Activated T-cell treated with anti-CD3 and anti-CD28 coated beads for 48 hours (primary cell): Measurements from ENCODE around the gene ERI3.

Source experiments
- DNase-seq: peaks from one replicate; pipeline ENCODE4 v3.0.0-alpha.2; 2020; ENCODE audit warnings: low read depth

ERI3 gene

DNA sequence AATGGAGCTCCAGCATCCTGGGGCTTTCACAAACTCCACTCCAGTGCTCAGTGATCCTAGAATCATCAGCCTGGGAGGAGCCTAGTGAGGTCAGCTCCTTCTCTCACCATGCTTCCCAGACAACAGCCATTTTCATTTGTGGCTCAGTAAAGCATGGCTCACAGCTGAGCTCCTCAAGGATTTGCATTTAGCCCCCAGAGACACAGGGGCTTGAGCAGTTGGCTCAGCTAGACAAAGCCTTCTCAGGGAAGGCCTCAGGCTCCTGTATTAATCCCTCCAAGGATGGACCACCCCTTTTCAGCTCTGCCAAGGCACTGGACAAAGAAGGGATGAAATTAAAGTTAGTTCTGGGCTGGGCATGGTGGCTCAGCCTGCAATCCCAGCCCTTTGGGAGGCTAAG lies 39.5 kb downstream of the ERI3 start:
- no peak for DNase-seq

DNA sequence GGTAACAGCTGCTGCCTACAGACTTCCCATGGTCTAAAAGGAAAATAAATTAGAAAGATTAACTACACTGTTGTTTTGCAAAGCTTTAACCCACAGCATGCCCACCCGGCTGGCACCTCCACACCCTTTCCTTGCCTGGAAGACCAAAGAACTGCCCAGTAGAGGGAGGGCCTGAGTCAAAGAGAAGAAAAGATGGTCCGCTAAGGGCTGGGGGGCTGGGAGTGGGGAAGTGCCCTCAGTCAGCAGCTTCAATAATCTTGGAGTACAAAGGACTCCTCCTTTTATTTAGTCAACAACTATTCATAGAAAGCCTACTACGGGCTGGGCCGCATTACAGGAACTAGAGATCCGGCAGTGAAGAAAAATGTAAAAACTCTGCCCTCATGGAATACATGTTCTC lies 40.6 kb downstream of the ERI3 start:
- no peak for DNase-seq

DNA sequence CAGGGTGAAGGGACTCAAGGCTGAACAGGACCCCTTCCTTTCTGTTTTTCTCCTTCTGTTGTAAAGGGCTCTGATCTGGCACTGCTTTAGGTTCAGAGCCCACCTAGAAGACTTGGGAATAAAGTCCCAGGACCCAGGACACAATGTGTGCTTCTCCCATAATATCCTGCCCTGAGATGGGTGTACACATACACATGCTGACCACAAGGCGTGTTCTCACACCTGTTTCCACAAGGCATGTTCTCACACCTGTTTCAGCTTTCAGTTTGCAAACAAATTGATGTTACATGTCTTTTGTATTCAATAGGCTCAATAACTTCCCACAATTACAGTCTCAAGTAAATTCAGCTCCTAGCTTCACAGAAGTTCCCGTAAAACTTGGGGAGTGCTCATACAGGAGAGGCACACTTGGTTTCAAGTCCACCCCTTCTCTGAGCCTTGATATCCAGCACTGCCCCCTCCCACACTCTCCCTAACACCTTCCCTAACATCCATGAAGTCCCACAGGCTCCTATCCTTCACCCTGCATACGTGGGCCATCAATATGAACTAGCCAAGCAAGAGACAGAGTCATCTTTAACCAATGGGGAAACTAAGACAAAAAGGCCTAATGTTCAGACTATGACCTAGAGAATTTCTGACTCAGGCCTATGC lies 41.7 kb downstream of the ERI3 start:
- DNase-seq, result no peak

DNA sequence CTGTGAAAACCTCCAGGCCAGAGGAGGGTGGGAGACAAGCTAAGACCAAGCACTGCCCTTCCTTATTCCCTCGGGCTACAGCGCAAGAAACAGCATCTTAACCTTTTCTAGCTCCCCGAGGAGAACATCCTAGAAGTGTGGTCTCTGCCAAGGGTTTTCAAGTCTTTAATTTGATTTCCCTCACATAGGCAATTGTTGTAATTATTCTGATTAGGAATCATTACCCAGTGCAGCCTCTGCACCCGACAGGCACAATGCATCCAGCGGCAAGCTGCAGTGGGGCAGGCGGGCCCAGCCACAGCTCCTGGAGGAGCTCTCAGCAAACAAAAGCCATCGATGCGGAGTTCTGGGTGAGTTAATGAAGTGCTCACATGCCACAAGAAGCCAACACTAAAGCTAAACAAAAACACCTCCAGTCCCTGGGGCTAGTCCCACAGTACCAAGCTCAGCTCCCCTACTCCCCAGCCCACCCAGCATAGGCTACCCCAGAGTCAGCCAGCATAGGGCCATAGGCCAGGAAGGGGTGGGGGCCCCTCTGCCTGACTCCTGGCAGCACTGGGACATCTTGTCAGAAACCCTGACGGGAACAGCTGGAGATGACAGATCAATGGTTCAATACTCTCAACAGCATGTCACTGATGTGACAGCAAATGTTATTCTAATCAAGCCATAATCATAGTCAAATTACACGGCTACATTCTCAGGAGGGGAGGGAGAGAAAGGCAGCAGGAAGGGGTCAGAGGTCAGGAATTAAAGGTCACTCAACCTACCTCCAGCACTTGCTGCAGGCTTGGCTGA lies 42.5 kb downstream of the ERI3 start:
- DNase-seq, result no peak

DNA sequence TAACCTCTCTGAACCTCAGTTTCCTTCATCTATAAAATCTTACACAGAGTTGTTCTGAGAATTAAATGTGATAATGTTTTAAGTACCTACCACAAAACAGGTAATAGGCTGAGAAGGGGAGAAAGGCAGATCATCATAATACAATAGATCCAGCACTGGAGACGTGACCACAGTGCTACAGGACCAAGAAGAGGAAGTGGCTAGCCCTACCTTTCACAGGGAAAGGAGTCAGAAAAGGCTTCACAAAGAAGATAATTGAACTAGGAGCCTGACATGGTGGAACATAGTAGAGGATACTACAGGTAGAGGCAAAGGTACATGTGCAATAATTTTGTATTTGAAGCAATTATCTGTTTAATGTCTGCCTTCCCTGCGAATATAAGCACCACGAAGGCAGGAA lies 45.1 kb downstream of the ERI3 start:
- DNase-seq, result no peak

DNA sequence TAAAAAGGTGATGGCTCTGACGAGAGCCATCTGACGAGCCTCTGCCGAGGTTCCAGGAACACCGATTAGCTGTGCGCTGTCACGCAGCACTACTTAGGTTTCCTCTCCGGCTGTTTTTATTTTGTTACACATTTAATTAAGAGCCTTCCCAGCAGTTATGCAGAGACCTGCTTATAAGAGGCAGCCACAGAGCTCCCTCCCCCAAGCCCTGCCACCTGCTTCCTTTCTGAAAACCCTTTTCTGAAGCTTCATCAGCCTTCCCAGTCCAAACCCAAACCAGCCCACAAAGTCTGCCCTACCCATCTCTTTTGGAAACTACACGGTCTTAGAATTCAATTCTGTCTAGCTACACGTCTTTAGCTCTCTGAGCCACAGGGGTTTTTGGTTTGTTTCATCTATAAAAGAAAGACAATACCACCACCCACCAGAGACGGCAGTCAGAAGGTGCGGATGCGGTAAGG lies 49.1 kb downstream of the ERI3 start:
- no peak for DNase-seq

DNA sequence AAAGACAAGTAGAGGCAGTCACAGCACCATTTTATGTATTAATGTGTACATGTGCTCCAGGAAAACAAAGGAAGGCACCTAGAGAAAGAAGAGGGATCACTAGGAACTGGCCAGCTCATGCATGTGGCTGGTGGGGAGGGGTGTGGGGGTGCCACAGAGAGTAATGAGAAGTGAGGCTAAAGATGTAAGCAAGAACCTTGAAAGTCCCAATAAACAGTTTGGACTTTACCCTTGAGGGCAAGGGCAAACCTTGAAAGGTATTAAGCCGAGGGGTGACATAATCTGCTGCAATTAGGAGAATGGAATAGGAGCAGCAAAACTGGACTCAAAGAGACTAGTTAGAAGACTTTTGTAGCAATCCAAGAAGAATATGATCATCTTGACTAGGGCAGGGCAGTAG lies 51.5 kb downstream of the ERI3 start:
- no peak for DNase-seq

DNA sequence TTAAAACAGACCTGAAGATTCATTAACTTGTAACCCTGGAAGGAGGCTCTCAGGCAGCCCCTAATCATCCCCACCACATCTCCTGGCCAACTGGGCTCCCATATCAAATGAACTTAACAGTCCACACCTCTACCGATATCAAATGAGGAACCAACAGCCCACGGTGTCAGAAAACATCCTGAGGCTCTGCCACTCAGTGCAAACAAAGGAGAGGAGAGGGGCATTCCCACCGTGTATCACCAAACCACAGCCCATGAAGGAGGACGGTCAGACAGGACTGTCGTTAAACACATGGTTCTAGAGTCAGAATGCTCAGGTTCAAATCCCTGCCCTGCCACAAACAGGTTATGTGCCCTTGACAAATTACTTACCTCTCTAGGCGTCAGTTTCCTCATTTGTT lies 52.5 kb downstream of the ERI3 start:
- DNase-seq, result no peak

DNA sequence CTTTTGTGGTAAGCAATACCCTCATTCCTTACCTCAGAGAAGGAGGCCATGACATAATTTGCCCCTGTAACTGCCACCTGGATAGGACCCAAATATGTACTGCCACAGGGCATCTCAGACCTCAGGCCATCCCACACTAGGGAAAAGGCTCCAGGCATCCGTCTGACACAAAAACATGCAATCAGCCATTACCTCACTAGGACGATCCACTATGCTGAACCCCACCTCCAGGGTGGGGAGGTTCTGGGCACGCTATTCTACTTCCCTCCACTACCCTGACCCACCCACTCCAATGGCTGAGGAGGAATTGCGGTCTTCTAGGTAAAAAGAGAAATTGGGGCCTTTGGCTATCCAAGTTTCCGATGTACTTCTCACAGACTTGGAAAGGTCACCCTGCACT lies 53.6 kb downstream of the ERI3 start:
- DNase-seq, result no peak

DNA sequence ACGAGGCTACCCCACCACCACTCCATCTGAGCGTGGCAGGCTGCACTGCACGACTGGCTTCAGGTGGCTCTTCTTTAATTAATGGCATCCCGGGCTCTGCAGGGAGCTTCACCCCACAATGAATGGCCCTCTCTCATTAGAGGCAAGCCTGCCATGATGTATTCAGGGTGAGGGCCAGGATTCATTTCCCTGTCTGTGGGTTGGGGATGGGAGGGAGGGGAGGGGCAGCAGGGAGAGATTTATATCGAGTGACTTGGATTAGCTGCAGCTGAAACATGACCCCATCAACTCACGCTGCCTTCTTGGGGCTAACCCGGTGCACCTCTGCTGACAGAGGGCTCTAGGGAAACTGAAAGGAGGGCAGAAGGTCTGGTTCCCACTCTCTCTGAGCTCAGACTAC lies 54.2 kb downstream of the ERI3 start:
- no peak for DNase-seq

DNA sequence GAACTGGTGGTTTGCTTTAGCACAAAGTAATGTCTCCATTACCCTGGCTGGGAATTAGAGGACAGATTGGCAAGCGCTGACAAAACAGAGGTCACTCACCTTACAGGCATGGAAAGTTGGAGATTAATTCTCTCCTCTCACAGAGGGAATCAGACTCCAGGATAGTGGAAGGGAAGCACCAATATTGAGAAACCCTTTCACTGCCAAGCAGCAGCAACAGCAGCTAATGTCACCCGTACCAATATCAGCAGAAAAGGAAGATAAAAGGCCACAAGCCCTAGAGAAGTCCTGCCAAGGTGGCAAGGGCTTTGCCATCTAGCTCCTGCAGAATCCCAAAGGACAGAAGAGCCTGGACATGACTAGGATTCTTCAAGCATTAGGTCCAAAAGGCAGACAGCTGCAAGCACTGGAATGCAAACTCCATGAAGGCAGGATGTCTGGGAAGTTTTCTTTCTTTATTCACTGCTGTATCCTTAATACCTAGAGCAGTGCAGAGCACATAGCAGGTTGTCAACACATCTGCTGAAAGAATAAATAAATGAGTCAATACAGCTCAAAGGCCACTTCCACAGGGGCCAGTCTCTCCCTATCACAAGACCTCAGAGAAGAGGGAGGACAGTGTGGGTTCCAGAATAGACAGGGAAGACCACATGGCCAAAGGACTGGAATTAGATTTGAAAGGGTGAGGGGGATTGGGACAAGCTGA lies 57.2 kb downstream of the ERI3 start:
- DNase-seq, result no peak

DNA sequence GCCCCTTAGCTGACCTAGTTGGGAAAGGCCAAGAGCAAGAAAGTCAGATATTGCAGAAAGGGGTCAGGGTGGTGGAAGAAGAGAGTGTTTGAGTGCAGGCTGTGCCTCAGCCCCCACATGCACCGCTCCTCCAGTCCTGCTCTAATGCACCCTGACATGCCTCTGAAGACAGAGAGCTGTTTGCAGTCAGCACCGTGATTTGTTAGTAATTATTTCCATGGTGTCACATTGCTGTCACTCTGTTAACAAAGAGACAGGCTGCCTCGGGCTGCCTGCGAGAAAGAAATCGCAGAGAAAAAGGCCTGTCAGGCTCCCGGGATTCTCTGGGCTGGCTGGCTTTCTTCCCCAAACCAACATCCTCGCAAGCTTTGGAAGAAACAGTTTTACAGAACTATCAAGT lies 58.3 kb downstream of the ERI3 start:
- DNase-seq, result no peak

DNA sequence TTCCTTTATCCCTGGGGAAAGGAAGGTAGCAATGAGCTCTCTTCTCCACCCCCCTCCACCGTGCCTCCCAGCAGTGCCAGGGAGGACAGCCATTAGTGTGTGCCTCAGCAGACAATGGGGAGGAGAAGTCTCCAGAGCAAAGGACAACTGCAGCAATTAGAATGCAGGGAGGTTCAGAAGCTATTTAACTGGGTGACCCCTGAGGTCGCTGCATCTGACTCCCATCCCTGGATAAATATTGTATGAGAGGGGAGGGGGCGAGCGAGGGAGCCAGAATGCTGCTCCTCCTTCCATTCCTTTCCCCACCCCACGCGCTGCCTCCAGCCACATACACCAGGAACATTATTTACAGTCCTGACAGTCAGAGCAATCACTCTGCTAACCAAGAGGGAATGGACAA lies 59.0 kb downstream of the ERI3 start:
- DNase-seq, result no peak

DNA sequence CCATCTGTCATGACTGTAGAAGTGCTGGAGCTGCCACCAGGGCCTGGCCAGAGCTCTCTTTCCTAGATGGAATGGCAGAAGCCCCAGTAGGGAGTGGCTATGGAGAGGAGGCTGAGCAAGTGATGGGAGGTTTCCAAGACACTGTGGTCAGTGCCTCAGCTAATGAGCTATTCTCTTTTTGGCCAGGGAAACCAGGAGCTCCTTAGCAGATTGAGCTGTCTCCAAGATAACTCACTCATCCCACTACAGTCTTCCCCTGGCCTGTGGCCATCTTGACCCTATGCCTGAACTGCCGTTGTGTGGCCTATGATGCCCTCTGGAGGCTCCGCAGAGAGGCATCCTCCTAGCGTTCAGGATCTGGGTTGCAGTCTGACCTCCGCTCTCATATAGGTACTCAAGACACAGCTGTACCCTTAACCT lies 60.5 kb downstream of the ERI3 start:
- DNase-seq, result no peak

DNA sequence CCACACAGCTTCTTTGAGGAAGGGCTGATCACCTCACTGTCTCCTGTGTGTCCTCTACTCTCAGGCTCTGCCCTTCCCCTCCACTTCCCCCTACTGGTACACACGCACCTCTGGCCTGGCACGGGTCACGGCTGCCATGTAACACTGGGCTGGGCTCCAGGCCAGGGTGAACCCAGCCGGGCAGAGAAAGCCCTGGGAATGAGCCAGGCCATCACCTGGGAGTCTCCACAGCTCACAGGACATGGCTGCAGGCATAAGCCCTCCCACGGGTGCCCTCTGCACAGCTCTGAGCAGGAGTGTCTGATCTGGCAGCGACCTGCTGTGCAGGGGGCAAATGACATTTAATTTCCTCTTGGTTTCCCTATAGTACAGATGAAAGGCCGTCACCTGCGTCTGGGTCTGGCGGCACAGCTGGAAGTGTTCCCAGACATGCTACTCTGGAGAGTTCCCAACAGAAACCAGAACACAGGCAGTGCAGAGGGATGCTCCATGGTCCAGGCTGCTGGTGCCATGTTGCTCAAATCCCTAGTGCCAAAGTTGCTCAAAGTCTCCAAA lies 61.2 kb downstream of the ERI3 start:
- DNase-seq, result no peak

DNA sequence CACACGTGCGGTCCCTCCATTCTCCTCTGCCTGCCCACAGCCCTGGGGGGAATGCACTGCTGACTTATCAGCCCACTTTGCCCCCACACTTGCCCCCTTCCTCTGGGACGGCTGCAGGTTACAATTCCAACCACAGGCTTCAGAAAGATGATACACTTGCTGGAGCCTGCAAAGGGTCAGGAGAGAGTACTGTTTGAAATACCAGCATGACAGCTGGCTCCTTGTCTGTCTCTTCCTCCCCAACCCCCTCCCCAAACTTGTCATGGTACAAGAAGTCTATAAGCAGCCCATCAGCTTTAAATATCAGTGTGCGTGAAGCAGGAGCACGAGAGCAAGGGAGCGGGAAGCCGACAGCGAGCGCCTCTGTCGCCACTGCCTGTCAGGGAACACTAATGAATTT lies 62.4 kb downstream of the ERI3 start:
- no peak for DNase-seq

DNA sequence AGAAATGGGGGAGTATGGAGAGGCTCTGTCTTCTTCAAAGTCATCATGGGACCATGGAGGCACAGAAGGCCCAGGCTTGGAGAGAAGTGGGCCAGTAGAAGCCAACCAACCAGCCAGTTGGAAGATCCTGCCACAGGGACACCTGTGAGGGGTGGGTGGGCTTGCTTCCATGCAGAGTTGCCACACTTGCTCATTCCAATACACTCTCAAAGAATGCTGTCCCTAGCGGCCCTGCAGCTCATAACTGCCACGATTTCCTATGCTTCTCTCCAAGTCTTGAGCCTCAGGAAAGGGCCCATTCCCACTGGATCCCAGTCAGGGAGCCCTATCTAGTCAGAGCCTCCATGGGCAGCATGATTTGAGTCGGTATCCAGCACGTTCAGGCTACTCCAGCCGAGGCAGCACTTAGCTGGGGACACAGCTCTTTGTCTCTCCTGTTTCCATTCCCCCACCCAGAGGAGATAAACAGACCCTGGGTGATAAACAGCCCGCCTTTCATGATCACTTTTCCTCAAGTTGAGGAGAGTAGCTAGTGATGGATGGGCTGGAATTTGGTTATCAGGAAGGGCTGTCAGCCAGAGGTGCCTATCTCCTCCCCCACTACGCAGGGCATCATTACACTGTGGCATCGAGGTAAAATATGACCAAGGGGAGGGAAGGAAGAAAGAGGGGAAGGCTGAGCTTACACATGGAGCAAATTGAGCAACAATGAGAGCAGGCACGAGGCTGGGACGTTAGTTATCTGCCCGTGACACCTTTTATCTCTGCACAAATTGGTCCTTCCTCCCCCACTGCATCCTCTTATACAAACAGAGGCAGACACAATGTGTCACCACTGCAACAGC lies 64.6 kb downstream of the ERI3 start:
- DNase-seq, result no peak

DNA sequence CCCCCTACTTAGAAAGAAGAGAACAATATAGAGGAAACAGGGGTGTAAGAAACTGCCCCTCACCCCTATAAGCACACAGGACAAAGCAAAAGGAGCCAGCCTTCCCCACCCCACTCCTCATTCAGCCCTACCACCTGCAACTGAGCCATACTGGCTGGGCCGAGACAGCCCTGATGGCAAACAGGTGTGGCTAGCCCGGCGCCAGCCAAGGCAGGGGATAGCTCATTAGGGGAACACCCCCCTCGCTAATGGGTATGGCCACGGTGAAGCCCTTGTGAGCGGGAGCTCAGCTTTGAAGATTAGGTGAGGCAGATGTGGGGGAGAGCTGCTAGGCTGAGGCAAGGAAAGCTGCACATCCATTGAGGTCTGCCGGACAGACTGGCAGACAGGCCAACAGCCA lies 65.5 kb downstream of the ERI3 start:
- DNase-seq, result no peak

DNA sequence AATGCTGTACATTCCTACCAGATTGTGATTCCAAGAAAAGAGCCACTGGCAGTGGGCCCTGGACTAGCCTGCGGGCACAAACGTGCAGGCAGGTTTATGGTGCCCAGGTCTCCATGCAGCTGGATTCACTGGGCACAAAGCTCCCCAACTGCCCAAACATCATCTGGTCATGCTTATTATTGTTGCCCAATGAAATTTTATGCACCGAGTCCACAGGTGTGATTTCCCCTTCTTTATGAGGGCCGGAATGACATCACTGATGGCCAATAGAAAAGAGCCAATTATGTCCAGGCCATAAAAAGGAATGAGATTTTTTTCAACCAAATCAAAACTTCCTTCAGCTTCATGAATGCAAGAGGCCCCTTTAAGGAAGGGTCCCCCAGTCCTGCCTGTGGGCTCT lies 66.2 kb downstream of the ERI3 start:
- DNase-seq, result no peak

DNA sequence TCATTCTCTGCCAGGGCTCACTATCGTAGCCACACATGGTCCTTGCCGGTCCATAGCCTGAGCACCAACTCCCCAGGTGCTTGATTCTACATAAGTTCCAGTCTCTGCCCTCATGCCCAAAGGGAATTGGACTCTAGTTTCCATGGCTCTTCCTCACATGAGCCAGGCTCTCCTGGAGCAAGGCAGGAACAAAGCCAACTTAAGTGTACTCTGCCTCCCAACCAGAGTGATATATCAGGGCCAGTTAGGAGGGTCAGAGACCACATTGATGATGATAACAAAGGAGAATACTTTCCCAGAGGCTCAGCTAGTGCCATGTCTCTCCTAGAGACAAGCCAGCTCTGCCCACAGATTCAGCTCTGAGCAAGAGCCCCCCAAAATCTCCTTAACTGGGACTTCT lies 70.9 kb downstream of the ERI3 start:
- no peak for DNase-seq

DNA sequence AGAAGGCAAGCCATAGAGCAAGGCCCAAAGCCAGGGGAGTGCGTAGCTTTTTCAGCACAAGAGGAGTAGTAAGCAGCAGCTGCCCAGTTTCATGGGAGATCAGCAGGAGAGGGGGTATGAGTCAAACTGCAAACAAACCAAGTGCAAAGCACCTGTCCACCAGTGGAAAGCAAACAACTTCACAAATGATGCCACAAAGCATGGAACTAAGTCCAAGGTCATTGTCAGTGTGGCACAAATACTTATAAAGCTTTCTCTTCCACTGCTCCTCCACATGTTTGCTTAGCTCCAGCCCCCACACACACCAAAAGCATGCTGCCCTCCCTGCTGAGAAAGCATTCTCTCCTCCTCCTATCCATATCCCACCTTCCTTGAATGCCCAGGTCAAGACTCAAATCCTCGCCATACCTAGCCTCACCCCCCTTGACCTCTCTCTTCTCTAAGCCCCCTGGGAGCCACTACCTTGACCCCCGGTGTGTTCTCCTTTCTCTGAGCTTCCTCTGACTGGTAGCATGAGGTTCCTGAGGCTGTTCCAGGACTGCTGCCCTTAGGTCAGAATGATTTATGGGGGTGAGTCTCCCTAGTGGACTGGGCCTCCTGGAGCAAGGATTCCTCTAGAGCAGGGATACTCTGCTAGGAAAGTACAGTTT lies 71.4 kb downstream of the ERI3 start:
- no peak for DNase-seq
